SIG-M5 treated with dmso at 0.1 percent for 504 hours (cell line): ENCODE data around the gene PRRT4.

ENCODE experiments used
- DNase-seq: peaks from one replicate; lab custom pipeline; 2025; ENCODE audit not compliant: unreplicated experiment; lab: John Stamatoyannopoulos, UW

Gene PRRT4

GRCh38 chr7:128302139-128302538, 59.4 kb downstream of the PRRT4 start:
- no peak for DNase-seq
